PC-9 (cell line): ENCODE measurements around the gene MAN2A1. TPM values are rescaled to one million over a fixed set of nuclear protein-coding genes. Genes with fewer than 3 reads are reported as not detected.

ENCODE experiments used
- BruUV-seq: library from RNA; stranded (reverse); fragments of 400-500 nt; replicated peaks from 2 replicates; lab custom pipeline; 2021; lab: Mats Ljungman, UMichigan
- CTCF ChIA-PET: fragments of 300-600 bp; sonication (Branson Sonifier 250); formaldehyde crosslinking; loops from one replicate; lab custom pipeline; 2022; ENCODE audit warnings: antibody characterized with exemption; lab: Charles Lee
- POLR2A ChIA-PET: fragments of 300-600 bp; sonication (Branson Sonifier 250); formaldehyde crosslinking; loops from one replicate; lab custom pipeline; 2022; ENCODE audit warnings: antibody characterized with exemption; ENCODE audit not compliant: unreplicated experiment; lab: Charles Lee
- DNase-seq, 2 experiments: peaks; one replicate each; pipeline versions ENCODE4 v3.0.0 to v3.0.0-alpha.2; 2015 to 2022; ENCODE audit warnings: mixed read lengths in 1 of 2
- H2AFZ ChIP-seq: fragments of 200-600 bp; sonication (generic); 2 replicates; pipeline ENCODE4 v1.8.1; 2017; ENCODE audit warnings: antibody characterized with exemption
- H3F3A ChIP-seq: fragments of 200-600 bp; sonication (generic); 2 replicates; pipeline ENCODE4 v1.8.1; 2017; ENCODE audit warnings: antibody characterized with exemption, mild to moderate bottlenecking, low read depth; ENCODE audit not compliant: insufficient read depth
- H3K27ac ChIP-seq: fragments of 200-600 bp; sonication (generic); 2 replicates; pipeline ENCODE4 v1.6.1; 2016; ENCODE audit warnings: mixed run types
- H3K27me3 ChIP-seq: fragments of 200-600 bp; sonication (generic); 2 replicates; pipeline ENCODE4 v1.6.1; 2016; ENCODE audit warnings: low read depth, mixed run types; ENCODE audit not compliant: insufficient read depth
- H3K36me3 ChIP-seq: fragments of 200-600 bp; sonication (generic); 2 replicates; pipeline ENCODE4 v1.6.1; 2016; ENCODE audit warnings: low read depth, mixed run types
- H3K4me1 ChIP-seq: fragments of 200-600 bp; sonication (generic); replicated peaks from 2 replicates; pipeline ENCODE4 v1.6.1; 2016; ENCODE audit warnings: mixed run types; ENCODE audit not compliant: insufficient read depth
- H3K4me2 ChIP-seq: fragments of 200-600 bp; sonication (generic); 2 replicates; pipeline ENCODE4 v1.6.1; 2017; ENCODE audit warnings: mixed run types
- H3K4me3 ChIP-seq: fragments of 200-600 bp; sonication (generic); 2 replicates; pipeline ENCODE4 v1.6.1; 2016; ENCODE audit warnings: mixed run types
- H3K79me2 ChIP-seq: fragments of 200-600 bp; sonication (generic); 2 replicates; pipeline ENCODE4 v1.6.1; 2017; ENCODE audit warnings: low read depth, mixed run types
- H3K9me2 ChIP-seq: fragments of 200-600 bp; sonication (generic); 2 replicates; pipeline ENCODE4 v1.8.1; 2017; ENCODE audit warnings: mild to moderate bottlenecking; ENCODE audit not compliant: insufficient read depth
- H3K9me3 ChIP-seq: fragments of 200-600 bp; sonication (generic); 2 replicates; pipeline ENCODE4 v1.8.1; 2016; ENCODE audit warnings: low read depth; ENCODE audit not compliant: insufficient read depth
- H4K20me1 ChIP-seq: fragments of 200-600 bp; sonication (generic); 2 replicates; pipeline ENCODE4 v1.8.1; 2017; ENCODE audit not compliant: insufficient read depth
- EZH2 ChIP-seq: fragments of 200-600 bp; sonication (generic); IDR thresholded peaks from 2 replicates; pipeline ENCODE4 v1.8.0; 2017; ENCODE audit warnings: antibody characterized with exemption, low read depth
- intact Hi-C: fragments of 100-400 bp; cut with micrococcal nuclease; formaldehyde crosslinking; loops from one replicate; pipeline ENCODE4 v1.10.0; 2022; ENCODE audit not compliant: unreplicated experiment
- total RNA-seq: library from RNA; stranded (reverse); gene quantifications from 2 replicates; pipeline ENCODE4 v1.2.3, GENCODE V29; 2021
- TF ChIP-seq, protein P1 (sequence below): fragments of 200-600 bp; sonication (generic); conservative IDR thresholded peaks from 2 replicates; pipeline ENCODE4 v1.6.1; 2017; ENCODE audit warnings: mixed run types, antibody characterized with exemption, mild to moderate bottlenecking, moderate library complexity

The MAN2A1 gene
- total RNA-seq, 1 experiment from 2014 or later, result 27.3 TPM

DNA sequence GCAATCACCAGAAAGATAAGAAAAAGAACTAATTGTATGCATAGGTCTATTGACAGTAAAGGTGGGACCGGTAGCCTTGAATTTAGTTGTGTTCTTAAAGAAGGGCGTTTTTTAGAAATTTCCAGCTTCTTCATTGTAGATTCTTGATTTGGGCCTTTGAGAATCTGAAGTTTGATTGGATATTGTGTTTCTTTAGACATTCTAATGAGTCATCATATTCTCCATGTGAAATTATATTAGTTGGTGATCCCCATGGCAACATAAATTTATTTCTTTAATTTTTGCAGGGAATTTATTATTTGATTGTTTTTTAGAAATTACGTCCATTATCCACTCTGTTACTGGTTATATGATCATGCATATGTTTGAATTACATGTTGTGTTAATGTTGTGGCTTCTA, 63.6 kb downstream of the MAN2A1 start:
- POLR2A ChIA-PET, result no interaction called here
- peaks cover 4% of the 10 kb centered on the region; the same call in 1 of the 2 replicates for H3K4me1 ChIP-seq

DNA sequence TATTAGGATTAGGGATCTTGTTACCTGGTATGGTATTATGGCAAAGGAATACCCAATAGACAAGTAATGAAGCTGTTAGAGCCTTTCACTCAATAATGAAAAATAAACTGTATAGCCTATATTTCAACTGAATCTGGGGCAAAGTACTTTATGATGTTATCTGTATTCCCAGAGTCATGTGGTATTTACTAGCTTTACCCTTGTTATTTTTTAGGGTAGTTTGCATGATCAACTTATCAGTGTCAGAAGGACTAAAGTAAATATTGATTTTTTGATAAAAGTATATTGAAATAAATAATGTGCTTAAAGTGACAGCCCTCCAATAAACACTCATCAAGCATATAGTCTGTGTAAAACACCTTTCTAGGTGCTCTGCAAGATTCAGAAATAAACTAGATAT, 64.6 kb downstream of the MAN2A1 start:
- TF ChIP-seq EZH2, result no peak
- TF ChIP-seq, protein P1, sequence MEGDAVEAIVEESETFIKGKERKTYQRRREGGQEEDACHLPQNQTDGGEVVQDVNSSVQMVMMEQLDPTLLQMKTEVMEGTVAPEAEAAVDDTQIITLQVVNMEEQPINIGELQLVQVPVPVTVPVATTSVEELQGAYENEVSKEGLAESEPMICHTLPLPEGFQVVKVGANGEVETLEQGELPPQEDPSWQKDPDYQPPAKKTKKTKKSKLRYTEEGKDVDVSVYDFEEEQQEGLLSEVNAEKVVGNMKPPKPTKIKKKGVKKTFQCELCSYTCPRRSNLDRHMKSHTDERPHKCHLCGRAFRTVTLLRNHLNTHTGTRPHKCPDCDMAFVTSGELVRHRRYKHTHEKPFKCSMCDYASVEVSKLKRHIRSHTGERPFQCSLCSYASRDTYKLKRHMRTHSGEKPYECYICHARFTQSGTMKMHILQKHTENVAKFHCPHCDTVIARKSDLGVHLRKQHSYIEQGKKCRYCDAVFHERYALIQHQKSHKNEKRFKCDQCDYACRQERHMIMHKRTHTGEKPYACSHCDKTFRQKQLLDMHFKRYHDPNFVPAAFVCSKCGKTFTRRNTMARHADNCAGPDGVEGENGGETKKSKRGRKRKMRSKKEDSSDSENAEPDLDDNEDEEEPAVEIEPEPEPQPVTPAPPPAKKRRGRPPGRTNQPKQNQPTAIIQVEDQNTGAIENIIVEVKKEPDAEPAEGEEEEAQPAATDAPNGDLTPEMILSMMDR, result no peak
- Histone ChIP-seq H3K9me2 (no peaks in the 10 kb centered on the region), H3K27ac (no peak overlapping the region), H2AFZ (no peak overlapping the region), H3K4me2 (no peak overlapping the region), H3K27me3 (no peaks in the 10 kb centered on the region), H3F3A (peaks cover 4% of the 10 kb centered on the region; the same call in 1 of the 2 replicates), H3K4me3 (no peak overlapping the region), H3K79me2 (no peaks in the 10 kb centered on the region), H4K20me1 (no peaks in the 10 kb centered on the region), H3K36me3 (no peaks in the 10 kb centered on the region), H3K4me1 (peaks cover 4% of the 10 kb centered on the region; the same call in 1 of the 2 replicates), H3K9me3 (no peaks in the 10 kb centered on the region)
- CTCF ChIA-PET, result no interaction called here
- intact Hi-C loops, result no loop called here
- no TSS peak for BruUV-seq
- DNase-seq, result no peak
- POLR2A ChIA-PET, result no interaction called here

More for the DNA sequence above, 63.6 kb downstream of the MAN2A1 start:
- no peaks in the 10 kb centered on the region for H3K9me3 ChIP-seq
- H3K36me3 ChIP-seq, result no peaks in the 10 kb centered on the region
- H4K20me1 ChIP-seq, result no peaks in the 10 kb centered on the region
- no peak overlapping the region for H2AFZ ChIP-seq
- H3K27ac ChIP-seq, result no peak overlapping the region
- no peak for DNase-seq
- no peak overlapping the region for H3K4me3 ChIP-seq
- no peaks in the 10 kb centered on the region for H3K9me2 ChIP-seq
- H3F3A ChIP-seq, result peaks cover 5% of the 10 kb centered on the region; the same call in 1 of the 2 replicates
- H3K79me2 ChIP-seq, result no peaks in the 10 kb centered on the region
- TF ChIP-seq, protein P1, result no peak
- CTCF ChIA-PET, result no interaction called here
- H3K4me2 ChIP-seq, result no peak overlapping the region
- BruUV-seq, result no TSS peak
- intact Hi-C loops, result no loop called here
- H3K27me3 ChIP-seq, result no peaks in the 10 kb centered on the region

DNA sequence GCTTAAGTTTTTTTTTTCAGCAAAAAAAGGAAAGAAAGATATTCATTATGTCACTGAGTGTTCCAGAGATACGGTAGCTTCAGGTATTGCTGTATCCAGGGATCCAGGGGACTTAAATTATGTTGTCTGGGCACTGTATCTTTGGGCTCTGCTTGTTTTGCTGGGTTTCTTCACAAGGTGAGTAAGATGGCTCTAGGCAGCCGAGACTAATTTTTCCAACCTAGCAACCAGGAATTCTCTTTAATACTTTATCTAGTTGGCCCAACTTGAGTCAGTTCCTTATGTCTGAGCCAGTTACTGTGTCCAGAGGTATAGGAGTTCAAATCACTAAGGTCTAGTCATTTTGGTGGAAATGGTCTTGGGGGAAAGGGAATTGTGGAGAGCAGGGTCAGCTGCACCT, 66.0 kb downstream of the MAN2A1 start:
- ChIA-PET POLR2A (no interaction called here), CTCF (no interaction called here)
- H3K27me3 ChIP-seq, result no peaks in the 10 kb centered on the region
- no peak for DNase-seq
- no peaks in the 10 kb centered on the region for H3K36me3 ChIP-seq
- H3F3A ChIP-seq, result peaks cover 4% of the 10 kb centered on the region; the same call in 1 of the 2 replicates
- H3K27ac ChIP-seq, result no peak overlapping the region
- H3K9me2 ChIP-seq, result no peaks in the 10 kb centered on the region
- no peaks in the 10 kb centered on the region for H3K9me3 ChIP-seq
- peaks cover 4% of the 10 kb centered on the region; the same call in 1 of the 2 replicates for H3K4me1 ChIP-seq
- no peak overlapping the region for H2AFZ ChIP-seq
- H3K4me3 ChIP-seq, result no peak overlapping the region
- no peak for TF ChIP-seq EZH2
- TF ChIP-seq, protein P1, result no peak
- H4K20me1 ChIP-seq, result no peaks in the 10 kb centered on the region
- no TSS peak for BruUV-seq
- H3K4me2 ChIP-seq, result no peak overlapping the region
- H3K79me2 ChIP-seq, result no peaks in the 10 kb centered on the region
- intact Hi-C loops, result no loop called here
